WTC11 (cell line): Measurements from ENCODE around the gene TEX14. TPM values are rescaled to one million over a fixed set of nuclear protein-coding genes. Genes with fewer than 3 reads are reported as not detected.

Source experiments
- ATAC-seq: fragments of 200-7000 bp; cut with Tn5 transposase; 2 replicates; pipeline ENCODE4 v1.10.0; 2021; ENCODE audit warnings: mild to moderate bottlenecking, moderate library complexity
- CTCF ChIA-PET: fragments of 300-600 bp; sonication (Branson Sonifier 250); formaldehyde crosslinking; loops from one replicate; lab custom pipeline; 2021; ENCODE audit warnings: antibody characterized with exemption; lab: Charles Lee
- POLR2A ChIA-PET: fragments of 350-600 bp; sonication (Branson Sonifier 250); formaldehyde crosslinking; loops from one replicate; lab custom pipeline; 2021; ENCODE audit warnings: antibody characterized with exemption; lab: Charles Lee
- DNase-seq: peaks from one replicate; pipeline ENCODE4 v3.0.0; 2021; ENCODE audit warnings: low spot score
- H3K27ac Mint-ChIP-seq: 2 replicates; pipeline ENCODE4 v1.8.0; 2021; ENCODE audit warnings: mixed read lengths
- H3K27me3 Mint-ChIP-seq: 2 replicates; pipeline ENCODE4 v1.8.0; 2021; ENCODE audit warnings: low read depth, mild to moderate bottlenecking, moderate library complexity, mixed read lengths
- H3K36me3 Mint-ChIP-seq: 2 replicates; pipeline ENCODE4 v1.8.0; 2021; ENCODE audit warnings: mixed read lengths
- H3K4me1 Mint-ChIP-seq: 2 replicates; pipeline ENCODE4 v1.8.0; 2022; ENCODE audit warnings: mixed read lengths
- H3K4me3 Mint-ChIP-seq: 2 replicates; pipeline ENCODE4 v1.8.0; 2021; ENCODE audit warnings: mild to moderate bottlenecking, moderate library complexity, mixed read lengths
- H3K9me3 Mint-ChIP-seq: 2 replicates; pipeline ENCODE4 v1.8.0; 2021; ENCODE audit warnings: mixed read lengths
- CBFB ChIP-seq: sonication (generic); formaldehyde crosslinking; IDR thresholded peaks from 2 replicates; pipeline ENCODE4 v1.8.1; 2022; ENCODE audit warnings: mild to moderate bottlenecking, low read depth, missing genetic modification reagents
- CREB1 ChIP-seq: sonication (generic); formaldehyde crosslinking; IDR thresholded peaks from 2 replicates; pipeline ENCODE4 v1.8.0; 2023; ENCODE audit warnings: mild to moderate bottlenecking, missing genetic modification reagents
- CREM ChIP-seq: sonication (generic); formaldehyde crosslinking; IDR thresholded peaks from 2 replicates; pipeline ENCODE4 v1.8.1; 2022; ENCODE audit warnings: mild to moderate bottlenecking, missing genetic modification reagents, moderate library complexity
- E2F4 ChIP-seq: sonication (generic); formaldehyde crosslinking; IDR thresholded peaks from 2 replicates; pipeline ENCODE4 v1.8.1; 2022; ENCODE audit warnings: low read depth, mild to moderate bottlenecking, moderate library complexity, missing genetic modification reagents, borderline replicate concordance
- E2F5 ChIP-seq: sonication (generic); formaldehyde crosslinking; IDR thresholded peaks from 2 replicates; pipeline ENCODE4 v1.8.1; 2022; ENCODE audit warnings: mild to moderate bottlenecking, moderate library complexity, missing genetic modification reagents
- ESRRA ChIP-seq: sonication (generic); formaldehyde crosslinking; IDR thresholded peaks from 2 replicates; pipeline ENCODE4 v1.8.1; 2022; ENCODE audit warnings: mild to moderate bottlenecking, missing genetic modification reagents, borderline replicate concordance
- HMGA2 ChIP-seq: fragments of 250-450 bp; sonication (Bioruptor Pico); IDR thresholded peaks from 2 replicates; pipeline ENCODE4 v1.4.0; 2021; ENCODE audit warnings: mild to moderate bottlenecking, moderate library complexity
- KAT7 ChIP-seq: sonication (generic); formaldehyde crosslinking; IDR thresholded peaks from 2 replicates; pipeline ENCODE4 v1.8.1; 2023; ENCODE audit warnings: missing genetic modification reagents, mild to moderate bottlenecking, borderline replicate concordance
- MLX ChIP-seq: sonication (generic); formaldehyde crosslinking; IDR thresholded peaks from 2 replicates; pipeline ENCODE4 v1.8.1; 2023; ENCODE audit warnings: mild to moderate bottlenecking, missing genetic modification reagents, moderate library complexity
- MYBL2 ChIP-seq: sonication (generic); formaldehyde crosslinking; IDR thresholded peaks from 2 replicates; pipeline ENCODE4 v1.8.1; 2023; ENCODE audit warnings: mild to moderate bottlenecking, moderate library complexity, missing genetic modification reagents
- NFE2L1 ChIP-seq: sonication (generic); formaldehyde crosslinking; IDR thresholded peaks from 2 replicates; pipeline ENCODE4 v1.8.1; 2023; ENCODE audit warnings: missing genetic modification reagents
- RORB ChIP-seq: fragments of 250-450 bp; sonication (Bioruptor Pico); IDR thresholded peaks from 2 replicates; pipeline ENCODE4 v1.9.0; 2021; ENCODE audit warnings: mild to moderate bottlenecking
- SOX15 ChIP-seq: fragments of 250-450 bp; sonication (Bioruptor Pico); IDR thresholded peaks from 2 replicates; pipeline ENCODE4 v1.9.0; 2021; ENCODE audit warnings: mild to moderate bottlenecking
- SP1 ChIP-seq: sonication (generic); formaldehyde crosslinking; conservative IDR thresholded peaks from 2 replicates; pipeline ENCODE4 v1.8.1; 2022; ENCODE audit warnings: missing genetic modification reagents
- STAT6 ChIP-seq: sonication (generic); formaldehyde crosslinking; conservative IDR thresholded peaks from 2 replicates; pipeline ENCODE4 v1.8.1; 2023; ENCODE audit warnings: mild to moderate bottlenecking, low read depth, missing genetic modification reagents, moderate library complexity
- TEAD1 ChIP-seq: sonication (generic); formaldehyde crosslinking; IDR thresholded peaks from 2 replicates; pipeline ENCODE4 v1.8.0; 2022; ENCODE audit warnings: mild to moderate bottlenecking, missing genetic modification reagents
- TEAD4 ChIP-seq: sonication (generic); formaldehyde crosslinking; IDR thresholded peaks from 2 replicates; pipeline ENCODE4 v1.8.0; 2022; ENCODE audit warnings: mild to moderate bottlenecking, missing genetic modification reagents
- USF1 ChIP-seq: sonication (generic); formaldehyde crosslinking; IDR thresholded peaks from 2 replicates; pipeline ENCODE4 v1.8.0; 2022; ENCODE audit warnings: mild to moderate bottlenecking, missing genetic modification reagents
- ZBTB21 ChIP-seq: sonication (generic); formaldehyde crosslinking; IDR thresholded peaks from 2 replicates; pipeline ENCODE4 v1.8.1; 2023; ENCODE audit warnings: mild to moderate bottlenecking, missing genetic modification reagents, borderline replicate concordance
- ZBTB43 ChIP-seq: sonication (generic); formaldehyde crosslinking; IDR thresholded peaks from 2 replicates; pipeline ENCODE4 v1.8.1; 2023; ENCODE audit warnings: mild to moderate bottlenecking, missing genetic modification reagents
- ZNF121 ChIP-seq: sonication (generic); formaldehyde crosslinking; IDR thresholded peaks from 2 replicates; pipeline ENCODE4 v1.8.0; 2023; ENCODE audit warnings: missing genetic modification reagents
- ZNF263 ChIP-seq: sonication (generic); formaldehyde crosslinking; IDR thresholded peaks from 2 replicates; pipeline ENCODE4 v1.8.1; 2022; ENCODE audit warnings: low read depth, mild to moderate bottlenecking, moderate library complexity, missing genetic modification reagents
- ZNF416 ChIP-seq: fragments of 250-450 bp; sonication (Bioruptor Pico); IDR thresholded peaks from 2 replicates; pipeline ENCODE4 v1.9.0; 2021; ENCODE audit warnings: mild to moderate bottlenecking, inconsistent platforms
- ZNF425 ChIP-seq: fragments of 250-450 bp; sonication (Bioruptor Pico); conservative IDR thresholded peaks from 2 replicates; pipeline ENCODE4 v1.9.0; 2021; ENCODE audit warnings: mild to moderate bottlenecking
- ZNF512 ChIP-seq: sonication (generic); formaldehyde crosslinking; IDR thresholded peaks from 2 replicates; pipeline ENCODE4 v1.8.1; 2022; ENCODE audit warnings: missing genetic modification reagents, borderline replicate concordance
- ZNF671 ChIP-seq: fragments of 250-450 bp; sonication (Bioruptor Pico); IDR thresholded peaks from 2 replicates; pipeline ENCODE4 v1.8.0; 2021; ENCODE audit warnings: mild to moderate bottlenecking
- total RNA-seq: library from RNA; stranded (reverse); gene quantifications from 3 replicates; pipeline ENCODE4 v1.2.3, GENCODE V29; 2021

The TEX14 gene
- total RNA-seq, 1 experiment from 2014 or later = 1.4 TPM

- Mint-ChIP-seq H3K9me3 (no peaks in the 10 kb centered on the region), H3K4me1 (peaks cover 13% of the 10 kb centered on the region), H3K36me3 (no peaks in the 10 kb centered on the region), H3K4me3 (no peak overlapping the region), H3K27me3 (no peaks in the 10 kb centered on the region), H3K27ac (no peak overlapping the region)
- no peak for DNase-seq
- ChIA-PET POLR2A (no interaction called here), CTCF (no interaction called here)
- ATAC-seq = no peak
- TF ChIP-seq E2F4 = no peak
- no peak for TF ChIP-seq RORB (CRISPR knock-in tag)
- no peak for TF ChIP-seq ZNF512 (CRISPR knock-in tag)
- TF ChIP-seq CREM (CRISPR knock-in tag) = no peak
- no peak for TF ChIP-seq TEAD1 (CRISPR knock-in tag)
- TF ChIP-seq TEAD4 = no peak
- TF ChIP-seq CBFB = no peak
- TF ChIP-seq CREB1 = no peak
- TF ChIP-seq ZNF425 = no peak
- TF ChIP-seq ZBTB21 (CRISPR knock-in tag) = no peak
- no peak for TF ChIP-seq SOX15 (CRISPR knock-in tag)
- no peak for TF ChIP-seq STAT6 (CRISPR knock-in tag)
- no peak for TF ChIP-seq MYBL2 (CRISPR knock-in tag)
- TF ChIP-seq ZNF416 = no peak
- no peak for TF ChIP-seq SP1
Measured at GRCh38 chr17:58560511-58560910, 131.3 kb downstream of the TEX14 start.

- POLR2A ChIA-PET = no interaction called here
- H3K36me3 Mint-ChIP-seq = no peaks in the 10 kb centered on the region
- no peak overlapping the region for H3K4me3 Mint-ChIP-seq
- ATAC-seq (no peak), DNase-seq (no peak)
- no peaks in the 10 kb centered on the region for H3K4me1 Mint-ChIP-seq
- CTCF ChIA-PET = interaction anchor here (1.3 kb wide), 1 partner anchor 17 kb away, joined by 5 read pairs; no protein-coding TSS in a partner anchor
- no peaks in the 10 kb centered on the region for H3K27me3 Mint-ChIP-seq
- H3K27ac Mint-ChIP-seq = no peak overlapping the region
- no peaks in the 10 kb centered on the region for H3K9me3 Mint-ChIP-seq
- TF ChIP-seq ZBTB43 (CRISPR knock-in tag) (no peak), ZNF416 (no peak), ESRRA (CRISPR knock-in tag) (no peak), MLX (no peak), NFE2L1 (CRISPR knock-in tag) (no peak), E2F5 (CRISPR knock-in tag) (no peak), ZNF263 (no peak), USF1 (CRISPR knock-in tag) (no peak), SP1 (no peak), KAT7 (CRISPR knock-in tag) (no peak), ZNF121 (CRISPR knock-in tag) (no peak), HMGA2 (no peak), ZNF671 (no peak)
Measured at GRCh38 chr17:58557981-58558380, 133.9 kb downstream of the TEX14 start.
